ENCODE results near the gene TMEM258.

The TMEM258 gene

DNA sequence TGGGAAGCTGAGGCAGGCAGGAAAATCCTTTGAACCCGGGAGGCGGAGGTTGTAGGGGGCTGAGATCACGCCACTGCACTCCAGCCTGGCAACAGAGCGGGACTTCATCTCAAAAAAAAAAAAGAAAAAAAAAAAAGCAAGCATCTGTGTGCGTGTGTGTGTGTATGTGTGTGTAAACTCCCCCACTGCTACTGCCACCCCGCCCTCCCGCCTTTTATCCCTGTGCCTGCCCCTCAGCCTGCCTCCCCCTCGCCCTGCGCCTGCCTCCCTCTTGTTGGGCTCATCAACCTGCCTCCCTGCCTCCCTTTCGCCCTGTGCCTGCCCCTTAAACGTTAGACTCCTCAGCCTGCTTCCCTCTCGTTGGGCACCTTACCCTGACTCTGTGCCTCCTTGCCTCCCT is 18.0 kb downstream of the TMEM258 start:
- DNase-seq = no peak

DNA sequence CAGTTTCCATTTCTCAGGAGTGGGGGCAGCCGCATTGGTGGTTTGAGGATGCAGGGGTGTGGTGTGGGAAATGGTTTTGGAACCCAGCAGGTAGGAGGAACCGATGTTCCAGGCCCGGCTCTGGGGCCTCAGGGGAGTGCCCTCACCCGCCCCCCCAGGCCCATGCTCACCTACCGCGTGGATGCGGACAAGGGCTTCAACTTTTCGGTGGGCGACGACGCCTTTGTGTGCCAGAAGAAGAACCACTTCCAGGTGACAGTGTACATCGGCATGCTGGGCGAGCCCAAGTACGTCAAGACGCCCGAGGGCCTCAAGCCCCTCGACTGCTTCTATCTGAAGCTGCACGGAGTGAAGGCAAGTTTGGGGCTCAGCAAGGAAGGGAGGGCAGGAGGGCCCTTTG is 18.6 kb downstream of the TMEM258 start:
- DNase-seq = no peak

DNA sequence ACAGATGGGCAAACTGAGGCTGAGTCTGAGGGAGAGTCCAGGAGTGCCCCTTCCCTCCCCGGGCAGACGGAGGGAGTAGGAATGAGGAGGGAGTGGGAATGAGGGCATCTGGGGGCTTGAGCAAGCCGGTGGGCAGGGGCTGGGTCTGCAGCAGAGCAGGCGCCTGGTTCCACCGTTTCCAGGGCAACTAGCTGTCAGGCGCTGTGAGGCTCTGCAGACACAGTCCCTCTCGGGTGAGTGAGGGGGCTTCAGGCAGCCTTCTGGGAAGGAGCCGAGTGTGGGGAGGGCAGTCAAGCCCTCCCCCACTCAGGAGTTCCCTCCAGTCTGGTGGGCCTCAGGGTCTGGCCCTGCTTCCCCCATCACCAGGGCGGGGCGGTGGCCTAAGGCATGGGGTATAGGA is 19.0 kb downstream of the TMEM258 start:
- DNase-seq = no peak

DNA sequence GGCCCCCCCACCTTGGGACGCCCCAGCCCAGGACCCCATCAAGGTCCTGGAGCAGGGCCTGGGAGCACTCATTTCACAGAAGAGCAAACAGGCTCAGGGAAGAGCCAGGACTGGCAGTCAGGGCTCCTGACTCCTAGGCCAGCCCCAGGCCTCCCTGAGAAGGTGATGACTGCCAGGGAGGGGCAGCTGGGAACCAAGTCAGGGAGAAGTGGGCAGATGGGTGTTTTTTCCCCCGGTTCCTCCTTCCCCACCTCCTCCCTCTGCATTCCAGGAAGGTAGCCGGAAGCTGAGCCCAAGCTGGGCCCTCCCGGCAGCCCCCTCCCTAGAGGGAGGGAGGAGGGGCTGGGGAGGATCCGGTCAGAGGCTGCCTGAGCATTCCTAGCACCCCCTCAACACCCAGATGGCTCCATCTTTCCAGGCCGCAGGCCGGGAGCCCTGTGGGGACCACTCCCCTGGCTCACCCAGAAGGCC is 20.4 kb downstream of the TMEM258 start:
- DNase-seq = no peak

DNA sequence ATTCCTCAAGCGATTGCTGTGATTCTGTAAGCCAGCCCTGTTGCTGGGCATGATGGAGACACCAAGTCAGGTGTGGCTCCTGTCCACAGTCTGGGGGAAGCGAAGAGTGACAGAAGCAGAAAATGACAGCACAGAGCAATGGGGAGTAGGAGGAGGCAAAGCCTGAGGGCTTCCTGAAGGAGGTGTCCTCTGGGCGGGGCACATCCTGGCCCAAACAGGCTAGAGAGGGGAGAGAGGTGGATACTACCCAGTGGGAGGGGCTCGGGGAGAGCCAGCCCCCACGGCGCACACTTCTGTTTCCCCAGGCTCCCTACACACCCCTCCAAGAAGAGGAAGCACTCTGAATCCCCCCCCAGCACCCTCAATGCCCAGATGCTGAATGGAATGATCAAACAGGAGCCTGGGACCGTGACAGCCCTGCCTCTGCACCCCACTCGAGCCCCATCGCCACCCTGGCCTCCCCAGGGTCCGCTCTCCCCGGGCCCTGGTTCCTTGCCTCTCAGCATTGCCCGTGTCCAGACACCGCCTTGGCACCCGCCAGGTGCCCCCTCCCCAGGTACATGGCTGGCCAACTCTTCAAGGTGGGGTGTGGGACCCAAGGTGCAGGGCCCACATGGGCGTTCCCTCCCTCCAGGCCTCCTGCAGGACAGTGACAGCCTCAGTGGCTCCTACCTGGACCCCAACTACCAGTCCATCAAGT is 21.1 kb downstream of the TMEM258 start:
- no peak for DNase-seq

DNA sequence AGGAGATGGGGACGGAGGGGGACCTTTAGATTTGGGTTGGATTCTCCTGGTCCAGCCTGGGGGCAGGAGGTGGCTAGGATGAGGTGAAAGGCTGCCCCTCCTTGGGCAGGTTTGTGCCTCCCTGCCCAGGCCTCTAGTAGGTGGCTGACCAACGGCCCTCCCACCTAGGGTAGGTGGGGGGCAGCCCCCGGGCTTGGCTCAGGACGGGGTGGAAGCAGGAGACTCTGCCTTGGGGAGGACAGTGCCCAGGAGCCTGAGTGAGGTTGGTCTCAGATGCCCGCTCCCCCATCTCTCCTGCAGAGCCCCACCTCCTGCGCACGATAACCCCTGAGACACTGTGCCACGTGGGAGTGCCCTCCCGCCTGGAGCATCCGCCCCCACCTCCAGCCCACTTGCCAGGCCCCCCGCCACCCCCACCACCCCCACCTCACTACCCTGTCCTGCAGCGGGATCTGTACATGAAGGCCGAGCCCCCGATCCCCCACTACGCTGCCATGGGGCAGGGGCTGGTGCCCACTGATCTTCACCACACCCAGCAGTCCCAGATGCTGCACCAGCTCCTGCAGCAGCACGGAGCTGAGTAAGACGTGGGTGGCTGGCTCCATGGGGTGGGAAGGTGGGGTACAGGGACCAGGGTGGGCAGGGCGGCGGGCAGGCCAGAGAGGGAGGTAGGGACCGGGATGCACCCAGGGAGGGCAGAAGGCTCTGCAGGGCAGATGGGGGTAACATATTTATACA is 22.3 kb downstream of the TMEM258 start:
- DNase-seq = no peak

DNA sequence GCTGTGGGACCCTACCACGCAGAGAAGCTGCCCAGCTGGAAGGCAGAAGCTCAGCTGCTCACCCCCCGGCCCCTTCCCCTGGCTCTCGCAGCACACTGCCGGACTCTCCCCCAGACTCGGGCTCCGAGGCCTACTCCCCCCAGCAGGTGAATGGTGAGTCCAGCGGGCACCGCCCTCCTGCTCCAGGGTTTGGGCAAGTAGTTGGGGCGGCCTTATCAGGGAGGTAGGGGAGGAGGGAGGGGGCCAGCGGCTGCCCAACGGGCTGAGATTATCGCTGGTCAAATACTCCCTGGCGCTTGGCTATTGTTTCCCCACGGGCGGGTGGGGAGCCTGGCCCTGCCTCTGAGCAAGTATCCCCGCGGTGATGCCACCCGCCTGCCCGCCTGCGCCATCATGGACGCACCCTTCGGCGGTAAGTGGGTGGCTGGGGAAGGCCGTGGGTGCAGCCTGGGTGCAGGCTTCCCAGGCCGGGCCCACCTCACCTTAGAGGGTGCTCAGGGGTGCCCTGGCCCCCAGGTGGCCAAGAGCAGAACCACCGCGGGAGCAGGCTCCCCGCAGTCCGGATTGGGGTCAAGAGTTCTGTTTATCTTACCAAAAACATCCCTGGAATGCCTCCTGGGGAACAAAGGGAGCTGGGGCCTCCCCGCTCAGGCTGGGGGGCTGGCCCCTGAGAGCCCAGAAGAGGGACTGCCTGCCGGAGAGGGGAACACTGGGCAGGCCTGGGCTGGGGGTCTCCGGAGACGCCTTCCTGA is 23.1 kb downstream of the TMEM258 start:
- no peak for DNase-seq

DNA sequence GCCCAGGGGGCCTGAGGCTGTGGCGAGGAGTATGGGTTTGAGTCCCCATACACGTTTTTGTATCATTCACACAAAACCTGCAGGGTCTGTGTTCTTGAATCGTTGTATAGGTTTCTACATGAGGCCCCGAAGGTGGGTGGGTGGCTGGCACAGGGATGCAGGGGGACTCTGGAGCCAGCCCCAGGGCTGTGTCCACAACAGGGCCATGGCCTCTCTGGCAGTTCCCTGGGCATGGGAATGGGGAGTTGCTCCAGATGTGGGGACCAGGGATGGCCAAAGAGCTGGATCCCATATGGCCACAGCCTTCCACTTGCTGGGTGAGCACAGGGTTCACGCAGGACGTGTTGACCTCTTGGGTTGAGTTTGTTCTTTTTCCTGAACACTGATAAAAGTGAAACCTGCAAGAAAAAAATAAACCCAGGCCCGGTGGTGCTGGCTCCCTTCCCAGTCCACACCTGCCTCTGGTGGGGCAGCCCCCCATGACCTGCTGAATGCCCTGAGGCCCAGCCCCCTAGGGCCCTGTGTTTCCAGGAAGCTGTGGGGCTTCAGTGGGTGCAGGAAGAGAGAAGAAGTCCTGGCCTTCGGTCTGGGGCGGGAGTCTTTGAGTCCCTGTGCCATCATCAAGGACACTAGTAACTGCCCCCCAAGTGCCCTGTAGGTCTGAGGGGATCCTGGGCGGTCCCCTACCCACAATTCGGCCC is 23.9 kb downstream of the TMEM258 start:
- DNase-seq = no peak

DNA sequence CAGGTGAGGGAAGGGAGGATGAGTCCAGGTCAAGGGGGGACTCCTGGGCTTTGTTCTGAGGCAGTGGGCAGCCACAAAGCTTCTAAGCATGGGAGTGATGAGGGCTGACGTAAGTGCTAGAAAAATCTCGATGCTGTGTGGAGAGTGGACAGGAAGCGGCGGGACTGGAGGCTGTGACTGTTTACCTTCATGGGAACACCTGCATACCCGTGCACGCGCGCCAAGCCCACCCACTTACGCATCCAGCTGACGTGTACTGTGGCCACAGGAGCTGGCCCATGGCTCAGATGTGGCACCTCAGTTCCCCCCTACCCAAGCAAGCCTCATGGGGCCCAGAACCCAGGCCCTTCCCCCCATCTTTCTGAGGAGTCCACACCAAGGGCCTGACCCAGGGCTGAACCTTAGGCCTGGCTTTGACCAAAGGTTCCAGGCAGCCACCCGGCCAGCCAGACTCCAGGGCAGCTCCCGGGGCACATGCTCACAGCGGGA is 26.0 kb downstream of the TMEM258 start:
- peak; percentile 61 for DNase-seq

DNA sequence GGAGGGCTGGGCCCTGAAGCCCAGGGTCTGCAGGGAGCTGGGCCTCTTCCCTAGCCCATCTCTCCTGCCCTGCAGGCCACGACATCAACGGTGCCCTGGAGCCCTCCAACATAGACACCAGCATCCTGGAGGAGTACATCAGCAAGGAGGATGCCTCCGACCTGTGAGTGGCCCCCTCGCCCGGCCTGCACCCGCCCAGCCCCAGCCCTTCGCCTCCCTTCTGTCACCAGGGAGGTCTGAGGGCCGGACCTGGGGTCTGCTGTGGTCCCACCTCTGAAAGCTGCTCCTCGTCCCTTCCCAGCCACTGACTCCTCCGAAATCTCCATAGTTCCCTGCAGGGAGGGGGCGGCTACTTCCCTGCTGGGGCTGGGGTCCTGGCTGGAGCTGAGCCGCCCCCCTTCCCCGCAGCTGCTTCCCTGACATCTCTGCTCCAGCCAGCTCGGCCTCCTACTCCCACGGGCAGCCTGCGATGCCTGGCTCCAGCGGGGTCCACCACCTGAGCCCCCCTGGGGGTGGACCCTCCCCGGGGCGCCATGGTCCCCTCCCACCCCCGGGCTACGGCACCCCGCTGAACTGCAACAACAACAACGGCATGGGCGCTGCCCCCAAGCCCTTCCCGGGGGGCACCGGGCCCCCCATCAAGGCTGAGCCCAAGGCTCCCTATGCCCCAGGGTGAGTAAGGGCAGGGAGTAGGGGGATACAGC is 26.7 kb downstream of the TMEM258 start:
- DNase-seq = no peak

DNA sequence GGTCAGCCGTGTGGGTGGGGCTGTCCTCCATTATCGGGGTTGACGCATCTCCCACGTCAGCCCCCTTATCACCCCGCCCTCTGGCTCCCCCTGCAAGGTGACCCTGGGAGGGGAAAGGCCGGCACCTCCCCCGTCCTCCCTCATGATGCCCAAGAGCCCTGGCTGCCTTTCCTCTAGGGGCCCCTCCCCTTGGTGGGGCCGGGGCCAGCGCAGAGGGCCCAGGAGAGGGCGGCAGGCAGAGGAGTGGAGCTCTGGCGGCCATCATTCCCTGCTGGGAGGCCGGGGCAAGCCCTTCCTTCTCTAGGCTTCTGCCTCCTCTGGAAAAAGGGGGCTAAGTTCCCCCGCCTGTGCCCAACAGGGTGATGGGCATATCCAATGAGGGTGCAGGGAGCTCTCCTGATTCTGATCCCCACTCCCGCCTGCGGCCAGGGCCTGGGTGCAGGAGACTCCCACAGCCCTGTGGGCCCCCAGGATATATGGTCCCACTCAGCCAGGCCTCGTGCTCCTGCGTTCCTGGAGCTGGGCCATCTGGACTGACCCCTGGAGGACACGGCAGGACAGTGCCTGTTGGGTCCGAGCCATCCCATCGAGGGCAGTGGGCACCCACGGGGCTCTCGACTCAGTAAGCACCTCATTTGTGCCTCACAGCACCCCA is 27.7 kb downstream of the TMEM258 start:
- no peak for DNase-seq

DNA sequence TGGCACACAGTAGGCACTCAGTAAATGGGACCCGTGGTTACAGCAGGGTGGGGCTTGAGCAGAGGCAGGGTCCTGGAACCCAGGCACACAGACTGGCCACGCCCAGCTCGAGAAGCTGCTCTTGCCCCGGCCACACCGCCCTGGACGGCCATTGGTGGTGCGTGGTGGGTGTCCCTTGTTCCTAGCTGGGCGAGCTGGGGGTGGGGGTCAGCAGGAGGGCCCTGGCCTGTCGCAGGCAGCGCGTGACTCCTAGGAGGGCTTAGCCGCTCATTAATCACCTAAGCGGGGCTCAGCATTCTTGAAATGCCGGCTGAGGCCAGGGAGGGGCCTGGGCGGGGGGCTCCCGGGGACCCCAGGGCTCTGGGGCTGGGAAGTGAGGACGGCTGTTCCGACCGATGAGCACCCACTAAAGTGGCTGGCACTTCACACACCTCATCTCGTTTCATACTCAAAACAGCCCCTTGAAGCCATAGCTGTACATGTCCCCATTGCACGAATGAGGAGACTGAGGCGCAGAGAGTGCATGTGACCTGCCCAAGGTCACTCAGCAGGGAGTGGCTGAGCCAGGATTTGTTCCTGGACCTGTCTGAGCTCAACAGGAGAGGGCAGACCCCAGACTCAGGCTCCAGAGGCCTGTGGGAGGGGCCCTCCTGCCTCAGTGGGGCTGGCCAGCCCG is 28.3 kb downstream of the TMEM258 start:
- no peak for DNase-seq

DNA sequence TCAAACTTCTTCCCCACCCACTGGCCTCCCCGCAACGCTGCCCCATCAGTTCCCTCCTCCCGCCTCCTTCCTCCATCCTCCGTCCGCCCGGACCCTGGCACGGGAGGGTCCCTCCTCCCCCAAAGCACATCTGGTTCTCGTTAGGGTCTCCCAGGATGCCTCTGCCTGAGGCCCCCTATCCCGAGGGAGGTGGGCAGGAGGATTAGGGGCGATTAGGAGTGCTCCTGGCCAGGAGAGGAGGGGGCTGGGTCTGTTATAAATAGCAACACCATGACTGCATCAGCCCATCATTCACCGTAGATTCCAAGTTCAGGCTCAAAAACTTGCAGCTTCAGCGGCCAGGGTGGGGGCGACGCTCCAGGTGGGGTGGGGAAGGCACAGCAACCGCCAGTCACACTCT is 29.6 kb downstream of the TMEM258 start:
- DNase-seq = no peak

DNA sequence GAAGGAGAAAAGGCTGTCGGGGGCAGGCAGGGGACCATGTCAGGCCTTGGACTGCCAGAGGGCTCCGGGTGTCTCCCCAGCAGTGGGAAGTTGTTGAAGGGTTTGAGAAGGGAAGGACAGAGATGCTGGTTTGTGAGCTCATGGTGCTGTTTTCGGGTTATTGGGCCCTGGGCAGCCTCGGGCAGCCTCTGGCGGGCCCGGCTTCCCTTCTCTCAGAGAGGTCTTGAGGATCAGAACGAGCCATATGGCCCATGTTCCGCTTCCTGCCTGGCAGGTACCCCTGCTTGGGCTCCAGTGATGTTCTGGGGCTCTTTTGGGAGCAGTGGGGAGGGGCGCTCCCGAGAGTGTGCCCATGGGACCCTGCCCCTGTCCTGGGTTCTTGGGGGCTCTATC is 30.2 kb downstream of the TMEM258 start:
- DNase-seq = no peak

DNA sequence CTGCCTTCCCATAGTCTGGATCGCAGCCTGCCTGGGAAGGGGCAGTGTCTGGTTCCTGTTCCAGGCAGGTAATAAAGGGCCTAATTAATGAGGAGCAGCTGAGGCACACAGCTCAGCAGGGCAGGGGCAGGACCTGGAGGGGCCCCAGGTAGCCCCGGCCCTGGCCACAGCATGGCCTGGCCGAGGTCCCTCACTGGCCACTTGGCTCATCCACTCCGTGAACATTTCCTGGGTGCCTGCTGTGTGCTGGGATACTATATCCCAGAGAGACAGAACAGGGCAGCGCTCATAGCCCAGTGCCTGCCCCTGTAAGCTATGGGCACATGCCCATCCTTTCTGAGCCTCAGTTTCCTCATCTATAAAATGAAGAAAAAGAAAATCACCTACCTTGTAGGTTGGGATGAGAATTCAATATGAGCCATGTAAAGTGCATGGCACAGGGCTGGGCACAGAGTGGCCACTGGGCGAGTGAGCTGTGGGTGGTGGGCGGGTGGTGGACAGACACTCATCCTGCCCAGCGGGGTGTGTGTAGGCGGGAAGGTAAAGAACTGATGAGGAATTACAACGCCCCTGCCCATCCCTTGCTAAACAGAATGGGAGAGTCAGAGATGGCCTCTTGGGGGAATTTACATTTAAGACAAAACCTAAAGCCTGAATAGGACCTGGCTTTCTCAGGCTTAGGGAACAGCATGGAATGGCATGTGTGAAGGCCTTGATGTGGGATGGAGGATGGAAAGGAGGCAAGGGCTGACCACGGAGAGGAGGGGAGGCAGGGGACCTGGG is 30.8 kb downstream of the TMEM258 start:
- DNase-seq = no peak

DNA sequence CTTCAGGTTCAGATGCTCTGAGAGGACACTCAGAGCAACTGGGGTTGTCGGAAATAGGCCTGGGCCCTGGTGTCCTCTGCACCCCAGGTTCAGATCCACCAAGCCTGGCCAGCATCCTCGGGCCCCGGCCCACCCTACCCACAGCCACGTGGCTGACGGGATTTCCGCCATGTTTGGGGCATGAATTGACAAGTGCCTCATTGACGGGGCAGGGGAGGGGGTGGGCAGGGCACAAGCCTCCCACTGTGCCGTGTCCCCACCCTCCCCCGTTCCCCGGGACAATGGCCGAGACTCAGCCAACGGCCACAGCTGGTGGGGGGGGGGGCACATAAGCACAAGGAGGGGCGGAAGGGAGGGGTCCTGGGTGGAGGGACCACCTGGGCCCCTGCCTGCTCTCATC is 31.5 kb downstream of the TMEM258 start:
- DNase-seq = no peak

DNA sequence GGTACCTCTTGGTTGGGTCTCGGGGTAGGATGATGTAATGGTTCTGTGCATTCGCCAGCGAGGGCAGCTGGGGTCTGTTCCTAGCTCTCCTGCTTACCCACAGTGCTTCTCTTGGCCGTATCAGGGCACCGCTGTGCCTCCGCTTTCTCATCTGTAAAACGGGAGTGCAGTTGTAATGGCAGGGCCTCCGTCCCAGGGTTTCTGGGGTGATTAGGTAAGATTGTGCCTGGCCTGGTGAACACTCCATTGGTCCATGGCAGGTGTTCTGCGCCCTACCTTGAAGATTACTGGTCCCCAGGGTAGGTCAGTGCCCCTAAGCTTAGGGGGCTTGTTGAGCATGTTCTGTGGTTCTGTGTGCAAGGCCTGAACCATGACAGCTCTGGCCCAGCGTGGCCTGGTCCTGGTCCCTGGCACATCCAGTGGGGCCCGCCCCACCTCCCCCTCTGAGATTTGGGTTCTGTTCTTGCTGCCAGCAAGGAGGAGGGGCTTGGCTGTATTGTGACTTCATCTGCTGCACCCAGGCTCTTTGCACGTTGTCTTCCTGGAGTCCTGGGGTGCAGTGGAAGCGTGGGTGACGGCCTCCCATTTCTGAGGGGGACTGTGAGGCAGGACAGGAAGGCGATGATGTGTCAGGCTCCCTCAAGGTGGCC is 35.1 kb downstream of the TMEM258 start:
- no peak for DNase-seq

DNA sequence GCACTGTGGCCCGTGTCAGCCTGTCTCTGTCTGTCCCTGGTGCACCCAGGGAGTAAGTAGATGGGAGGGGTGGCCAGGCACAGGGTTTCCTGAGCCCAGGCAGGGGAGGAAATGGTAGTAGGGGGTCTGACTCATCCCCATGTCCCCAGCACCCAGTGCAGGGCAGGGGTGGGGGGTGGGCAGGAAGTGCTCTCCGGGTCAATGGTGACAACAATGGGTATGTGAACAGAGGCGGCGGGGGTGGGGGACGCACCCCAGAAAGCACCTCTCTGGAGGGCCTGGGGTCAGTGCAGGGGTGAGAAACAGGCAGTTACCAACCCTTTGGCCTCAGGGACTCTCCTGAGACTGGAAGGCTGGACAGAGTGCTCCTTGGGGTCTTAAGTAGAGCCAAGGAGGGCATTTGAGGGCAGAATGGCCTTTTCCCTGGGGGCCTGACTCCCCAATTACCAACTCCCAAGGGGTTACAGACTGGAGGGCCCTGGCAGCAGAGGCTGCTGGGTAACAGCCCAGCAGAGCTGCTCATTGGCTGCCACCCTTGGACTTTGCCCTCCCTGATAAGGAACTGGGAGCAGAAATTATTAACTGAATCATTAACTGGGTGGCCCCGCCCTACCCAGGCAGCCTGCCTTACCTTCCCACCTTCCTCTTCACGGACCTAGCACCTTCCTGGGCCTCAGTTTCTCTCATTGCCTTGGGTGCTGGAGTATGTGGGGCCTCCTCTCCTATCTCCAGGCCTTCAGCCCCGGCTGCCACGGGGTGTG is 35.8 kb downstream of the TMEM258 start:
- peak; percentile 88 for DNase-seq

DNA sequence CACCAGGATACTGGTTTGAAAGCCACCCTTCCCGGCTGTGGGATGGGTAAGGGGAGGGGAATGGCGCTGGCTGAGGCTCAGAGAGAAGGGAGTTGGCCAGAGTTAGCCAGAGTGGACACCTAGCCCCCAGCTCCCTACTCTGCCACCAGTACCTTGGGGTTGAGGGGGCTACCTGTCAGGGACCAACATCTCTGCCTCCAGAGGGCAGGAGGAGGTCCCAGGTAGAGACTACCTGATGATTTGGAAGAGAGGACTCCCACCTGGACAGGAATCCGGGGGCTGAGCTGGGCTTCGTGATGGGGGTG is 36.3 kb downstream of the TMEM258 start:
- DNase-seq = no peak

Data from DMS53 (cell line).